Endothelial cell of umbilical vein (primary cell): Measurements from ENCODE around the gene C19orf33. TPM values are rescaled to one million over a fixed set of nuclear protein-coding genes. Genes with fewer than 3 reads are reported as not detected.

Experiments
- BruUV-seq: library from RNA; stranded (reverse); fragments of 400-500 nt; replicated peaks from 2 replicates; lab custom pipeline; 2021; lab: Mats Ljungman, UMichigan
- CTCF ChIA-PET: fragments of 300-600, 350-600 bp; sonication (Branson Sonifier 250); formaldehyde crosslinking; loops from one replicate; lab custom pipeline; 2021; ENCODE audit warnings: antibody characterized with exemption, inconsistent platforms; lab: Charles Lee
- POLR2A ChIA-PET: fragments of 300-600, 350-600 bp; sonication (Branson Sonifier 250); formaldehyde crosslinking; loops from one replicate; lab custom pipeline; 2021; ENCODE audit warnings: antibody characterized with exemption, inconsistent platforms; lab: Charles Lee
- DNase-seq: peaks from one replicate; pipeline ENCODE4 v3.0.0-alpha.2; 2011; ENCODE audit warnings: low read depth, low spot score
- FAIRE-seq: peaks from 2 replicates; lab custom pipeline; 2011; peaks lifted over from hg19 to GRCh38; lab: Jason Lieb, UNC
- H2AFZ ChIP-seq: 2 replicates; pipeline ENCODE4 v1.6.0; 2012; ENCODE audit warnings: low read depth, low read length, control low read depth, inconsistent platforms
- H3K27ac ChIP-seq: 2 replicates; pipeline ENCODE4 v1.5.1; 2011; ENCODE audit warnings: low read depth, mild to moderate bottlenecking, control low read depth, low read length, moderate library complexity; ENCODE audit not compliant: insufficient read depth
- H3K27me3 ChIP-seq, 2 experiments: 2 replicates each; pipeline versions ENCODE4 v1.6.0 to v1.6.1; 2011; ENCODE audit warnings: low read length in 2 of 2, mixed read lengths in 1 of 2; ENCODE audit not compliant: control insufficient read depth in 2 of 2, insufficient read depth in 2 of 2
- H3K36me3 ChIP-seq, 2 experiments: 2 replicates in 1 of 2; 3 replicates in 1 of 2; pipeline ENCODE4 v1.5.1; 2011; ENCODE audit warnings: low read length in 2 of 2, mild to moderate bottlenecking in 1 of 2, moderate library complexity in 1 of 2; ENCODE audit not compliant: control insufficient read depth in 2 of 2, insufficient read depth in 2 of 2; ENCODE audit errors: extremely low read depth in 1 of 2
- H3K4me1 ChIP-seq: 3 replicates; pipeline ENCODE4 v1.5.1; 2011; ENCODE audit warnings: mild to moderate bottlenecking, low read length; ENCODE audit not compliant: control insufficient read depth, insufficient read depth; ENCODE audit errors: extremely low read depth
- H3K4me2 ChIP-seq: 2 replicates; pipeline ENCODE4 v1.6.1; 2011; ENCODE audit warnings: low read length, control low read depth, mixed read lengths; ENCODE audit not compliant: insufficient read depth
- H3K4me3 ChIP-seq, 3 experiments: fragments of 200-600 bp in 1 of 3; sonication (generic), shearing (Covaris generic) in 1 of 3; replicated peaks in 1 of 3; 2 replicates each; pipeline ENCODE4 v1.5.1; 2011 to 2016; ENCODE audit warnings: control low read depth in 3 of 3, low read length in 3 of 3, mild to moderate bottlenecking in 2 of 3, inconsistent platforms in 1 of 3, low read depth in 1 of 3, moderate library complexity in 1 of 3; ENCODE audit not compliant: insufficient read depth in 1 of 3
- H3K79me2 ChIP-seq: 2 replicates; pipeline ENCODE4 v1.6.0; 2012; ENCODE audit warnings: low read length, inconsistent platforms; ENCODE audit not compliant: control insufficient read depth, insufficient read depth
- H3K9ac ChIP-seq: replicated peaks from 2 replicates; pipeline ENCODE3; 2011; ENCODE audit warnings: low read length, control low read depth; ENCODE audit not compliant: insufficient read depth; ENCODE audit errors: extremely low read depth
- H3K9me1 ChIP-seq: replicated peaks from 3 replicates; pipeline ENCODE4 v1.6.0; 2011; ENCODE audit warnings: mild to moderate bottlenecking, low read length; ENCODE audit not compliant: control insufficient read depth, insufficient read depth; ENCODE audit errors: extremely low read depth
- H3K9me3 ChIP-seq: replicated peaks from 2 replicates; pipeline ENCODE4 v1.5.1; 2012; ENCODE audit warnings: low read length, inconsistent platforms; ENCODE audit not compliant: control insufficient read depth, insufficient read depth
- H4K20me1 ChIP-seq: replicated peaks from 2 replicates; pipeline ENCODE3; 2011; ENCODE audit warnings: mild to moderate bottlenecking, low read length; ENCODE audit not compliant: control insufficient read depth, insufficient read depth; ENCODE audit errors: extremely low read depth
- EZH2 ChIP-seq: IDR thresholded peaks from 2 replicates; pipeline ENCODE4 v1.6.1; 2012; ENCODE audit warnings: borderline replicate concordance, low read depth, mild to moderate bottlenecking, moderate library complexity, low read length, inconsistent platforms; ENCODE audit not compliant: severe bottlenecking
- FOS ChIP-seq: IDR thresholded peaks from 2 replicates; pipeline ENCODE4 v1.6.1; 2011; ENCODE audit warnings: mild to moderate bottlenecking, low read length, moderate library complexity, borderline replicate concordance; ENCODE audit not compliant: insufficient read depth
- MYC ChIP-seq: IDR thresholded peaks from one replicate; pipeline ENCODE4 v1.6.1; 2011; ENCODE audit warnings: mild to moderate bottlenecking, low read depth, low read length
- POLR2A ChIP-seq: IDR thresholded peaks from 2 replicates; pipeline ENCODE4 v1.6.1; 2012; ENCODE audit warnings: low read depth, mild to moderate bottlenecking, control low read depth, low read length
- POLR2AphosphoS5 ChIP-seq: IDR thresholded peaks from 2 replicates; pipeline ENCODE4 v1.6.1; 2012; ENCODE audit warnings: low read depth, mild to moderate bottlenecking, control low read depth, low read length, moderate library complexity; ENCODE audit not compliant: insufficient read depth
- dilution Hi-C: fragments of 300-500 bp; cut with MboI; formaldehyde crosslinking; loops from one replicate; pipeline ENCODE4 v1.15.0; 2019; ENCODE audit warnings: low sequenced_read_pairs; ENCODE audit not compliant: extremely low pct_ligation_motif_present
- intact Hi-C: fragments of 100-400 bp; cut with micrococcal nuclease; formaldehyde crosslinking; loops from one replicate; pipeline ENCODE4 v1.10.0; 2022
- polyA plus RNA-seq, 4 experiments: library from polyadenylated mRNA; depleted of rRNA in 3 of 4; stranded (reverse) in 3 of 4; unstranded in 1 of 4; fragments of >200 nt; gene quantifications; 2 replicates each; pipeline versions ENCODE4 v1.2.1 to v1.2.3, GENCODE V29; 2011 to 2012; ENCODE audit warnings: missing spikeins in 1 of 4
- total RNA-seq: library from RNA; stranded (reverse); gene quantifications from 2 replicates; pipeline ENCODE4 v1.2.3, GENCODE V29; 2021
- TF ChIP-seq, protein P1 (sequence below): IDR thresholded peaks from 2 replicates; pipeline ENCODE4 v1.6.1; 2011; ENCODE audit not compliant: insufficient read depth, insufficient read length

C19orf33 gene
- total and polyA plus RNA-seq, 2 donors (not counting 3 experiments of a cell fraction or from before 2014, with no cell fraction given), result 4.3 to 34.1 TPM

DNA sequence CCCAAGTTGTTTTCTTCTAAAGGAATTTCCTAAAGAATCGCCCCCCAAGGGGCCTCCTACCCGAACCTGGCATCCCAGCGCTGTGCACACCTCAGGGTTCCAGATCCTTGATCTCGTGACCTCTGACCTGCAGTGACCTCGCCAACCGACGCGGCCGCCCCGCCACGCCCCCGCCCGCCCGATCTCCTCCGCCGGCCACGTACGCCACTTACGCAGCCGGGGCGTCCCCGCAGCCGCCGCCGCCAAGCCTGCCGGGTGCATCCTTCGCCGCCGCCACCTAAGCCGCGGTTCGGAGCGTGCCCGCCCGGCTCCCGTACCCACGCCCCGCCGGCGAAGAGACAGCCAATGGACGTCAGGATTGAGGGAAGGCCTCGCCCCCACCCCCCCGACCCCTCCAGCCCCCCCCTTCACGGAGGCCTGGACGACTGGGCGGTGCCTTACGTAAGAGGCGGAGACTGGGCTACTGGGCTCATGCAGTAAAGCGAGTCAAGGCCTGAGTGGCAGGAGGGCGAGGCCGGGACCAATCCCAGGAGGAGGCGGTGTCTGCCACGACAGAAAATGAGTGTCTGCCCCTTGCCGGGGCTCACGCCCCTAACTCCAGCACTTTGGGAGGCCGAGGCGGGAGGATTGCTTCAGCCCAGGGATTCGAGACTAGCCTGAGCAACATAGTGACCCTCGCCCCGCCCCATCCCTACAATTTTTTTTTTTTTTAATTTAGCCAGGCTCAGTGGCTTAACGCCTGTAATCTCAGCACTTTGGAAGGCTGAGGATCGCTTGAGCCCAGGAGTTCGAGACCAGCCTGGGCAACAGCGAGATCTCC, 11.8 kb downstream of the C19orf33 start, which contains the start of gene YIF1B:
Gene YIF1B, minus strand, starts transcription at position 291 of the 820 bp plus-strand sequence. Its CDS starts 30 bp downstream, at position 261.
- Histone ChIP-seq H3K4me2 (peak within 1 kb of the TSS; percentile 97), H3K9ac (peak within 1 kb of the TSS; percentile 69), H3K9me3 (no peaks in the 10 kb centered on the region), H3K4me3 (peak within 1 kb of the TSS; percentile 65 to 96 (median 95)), H2AFZ (peak within 1 kb of the TSS; percentile 96), H3K27ac (peak within 1 kb of the TSS; percentile 59), H3K79me2 (peaks cover 12% of the 10 kb centered on the region), H3K36me3 (no peaks in the 10 kb centered on the region), H3K9me1 (no peaks in the 10 kb centered on the region), H3K4me1 (peaks cover 39% of the 10 kb centered on the region), H4K20me1 (no peaks in the 10 kb centered on the region), H3K27me3 (no peaks in the 10 kb centered on the region)
- ChIA-PET CTCF (interaction anchor here (0.7 kb wide), 1 partner anchor 65 kb away, joined by 3 read pairs; no protein-coding TSS in a partner anchor), POLR2A (no interaction called here)
- intact Hi-C loops (loop anchor here (1.0 to 5.0 kb wide), 6 partner anchors 11 to 419 kb away; partner anchors contain the start of genes CATSPERG, PPP1R14A and SPINT2), dilution Hi-C loops (no loop called here)
- FAIRE-seq, result peak; percentile 99
- BruUV-seq, result no TSS peak
- DNase-seq, result peak; percentile 95
- TF ChIP-seq, protein P1, sequence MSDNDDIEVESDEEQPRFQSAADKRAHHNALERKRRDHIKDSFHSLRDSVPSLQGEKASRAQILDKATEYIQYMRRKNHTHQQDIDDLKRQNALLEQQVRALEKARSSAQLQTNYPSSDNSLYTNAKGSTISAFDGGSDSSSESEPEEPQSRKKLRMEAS, result no peak
- TF ChIP-seq FOS (no peak), EZH2 (no peak), POLR2AphosphoS5 (peak; percentile 22)

DNA sequence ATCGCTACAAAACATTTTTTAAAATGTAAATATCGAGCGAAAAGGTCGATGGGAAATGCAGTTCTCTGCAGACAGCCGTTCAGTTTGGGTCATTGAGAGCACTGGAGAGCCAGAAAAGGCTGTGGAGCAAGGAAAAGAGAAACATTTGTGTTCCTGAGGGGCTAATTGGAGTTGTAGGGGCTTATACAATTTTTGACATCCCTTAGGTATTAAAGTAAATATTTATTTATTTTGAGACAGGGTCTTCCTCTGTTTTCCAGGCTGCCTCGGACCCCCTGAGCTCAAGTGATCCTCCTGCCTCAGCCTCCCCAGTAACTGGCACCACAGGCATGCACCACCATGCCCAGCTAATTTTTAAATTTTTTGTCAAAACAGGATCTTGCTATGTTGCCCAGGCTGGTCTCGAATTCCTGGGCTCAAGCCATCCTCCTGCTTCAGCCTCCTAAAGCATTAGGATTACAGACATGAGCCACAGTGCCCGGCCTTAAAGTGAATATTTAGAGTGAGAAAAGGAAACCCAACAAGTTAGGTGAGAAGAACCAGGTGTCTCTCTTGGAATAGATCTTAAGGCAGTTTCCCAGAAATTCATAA, 12.5 kb downstream of the C19orf33 start:
- H3K4me3 ChIP-seq, result peak overlapping the region in 1 of 3 experiments; percentile 5
- ChIA-PET CTCF (no interaction called here), POLR2A (no interaction called here)
- no TSS peak for BruUV-seq
- no peaks in the 10 kb centered on the region for H4K20me1 ChIP-seq
- intact Hi-C loops (loop anchor here (1.0 to 5.0 kb wide), 5 partner anchors 11 to 419 kb away; partner anchors contain the start of genes CATSPERG and SPINT2), dilution Hi-C loops (no loop called here)
- no peaks in the 10 kb centered on the region for H3K27me3 ChIP-seq
- peak overlapping the region; percentile 76 for H2AFZ ChIP-seq
- H3K27ac ChIP-seq, result peak overlapping the region; percentile 47
- H3K9ac ChIP-seq, result no peak overlapping the region
- no peaks in the 10 kb centered on the region for H3K9me1 ChIP-seq
- H3K79me2 ChIP-seq, result peaks cover 12% of the 10 kb centered on the region
- TF ChIP-seq POLR2A (no peak), MYC (no peak)
- TF ChIP-seq, protein P1, result no peak
- H3K4me2 ChIP-seq, result peak overlapping the region; percentile 19
- H3K4me1 ChIP-seq, result peaks cover 39% of the 10 kb centered on the region
- DNase-seq (no peak), FAIRE-seq (no peak)
- H3K36me3 ChIP-seq, result no peaks in the 10 kb centered on the region
- no peaks in the 10 kb centered on the region for H3K9me3 ChIP-seq
